HK-2 (cell line): ENCODE data around the gene UCHL1.

ENCODE experiments used
- DNase-seq: peaks from one replicate; pipeline ENCODE4 v3.0.0-alpha.2; 2018; ENCODE audit not compliant: unreplicated experiment

Gene UCHL1

GRCh38 chr4:41256740-41257256 lies at the start of gene UCHL1:
TSS of gene UCHL1 (plus strand) at chr4:41256928. CDS start at chr4:41256977, 49 bp downstream.
- peak; percentile 96 for DNase-seq

- DNase-seq, result no peak
These were observed 49.4 kb upstream of the UCHL1 start for GRCh38 chr4:41207291-41207831.

GRCh38 chr4:41209187-41209586 lies 47.5 kb upstream of the UCHL1 start:
- no peak for DNase-seq

- no peak for DNase-seq
These were observed 46.8 kb upstream of the UCHL1 start for GRCh38 chr4:41209901-41210300.

- DNase-seq, result no peak
These were observed 44.6 kb upstream of the UCHL1 start for GRCh38 chr4:41211951-41212615.

GRCh38 chr4:41212616-41213203 lies 44.0 kb upstream of the UCHL1 start:
- peak; percentile 66 for DNase-seq

- DNase-seq, result no peak
These were observed 43.0 kb upstream of the UCHL1 start for GRCh38 chr4:41213625-41214135.

- peak; percentile 99 for DNase-seq
These were observed 42.4 kb upstream of the UCHL1 start, which contains the start of gene APBB2 for GRCh38 chr4:41214136-41214824. TSS of gene APBB2 (minus strand) at chr4:41214542. CDS start at chr4:41033254, 181,288 bp downstream.

GRCh38 chr4:41214825-41215146 lies 41.9 kb upstream of the UCHL1 start:
- no peak for DNase-seq

- peak; percentile 6 for DNase-seq
These were observed 41.6 kb upstream of the UCHL1 start for GRCh38 chr4:41215155-41215554.

- DNase-seq, result no peak
These were observed 40.8 kb upstream of the UCHL1 start for GRCh38 chr4:41215969-41216293.

- peak; percentile 96 for DNase-seq
These were observed 40.3 kb upstream of the UCHL1 start for GRCh38 chr4:41216294-41217019.

- no peak for DNase-seq
These were observed 39.8 kb upstream of the UCHL1 start for GRCh38 chr4:41217020-41217333.

GRCh38 chr4:41217374-41217773 lies 39.4 kb upstream of the UCHL1 start:
- no peak for DNase-seq

- no peak for DNase-seq
These were observed 38.0 kb upstream of the UCHL1 start for GRCh38 chr4:41218703-41219102.

GRCh38 chr4:41219421-41219950 lies 37.2 kb upstream of the UCHL1 start:
- no peak for DNase-seq

GRCh38 chr4:41221850-41222645 lies 34.7 kb upstream of the UCHL1 start:
- no peak for DNase-seq

GRCh38 chr4:41227902-41228301 lies 28.8 kb upstream of the UCHL1 start:
- DNase-seq, result no peak

GRCh38 chr4:41232406-41232805 lies 24.3 kb upstream of the UCHL1 start:
- no peak for DNase-seq

GRCh38 chr4:41232856-41233255 lies 23.9 kb upstream of the UCHL1 start:
- no peak for DNase-seq

- DNase-seq, result no peak
These were observed 20.7 kb upstream of the UCHL1 start for GRCh38 chr4:41236032-41236431.
